GM11168 (cell line): ENCODE measurements around the gene SH2B3.

Source experiments
- in situ Hi-C: fragments of 300-500 bp; cut with MboI; formaldehyde crosslinking; loops from one replicate; pipeline ENCODE4 v1.12.0; 2022; ENCODE audit warnings: low sequenced_read_pairs; ENCODE audit not compliant: unreplicated experiment

The SH2B3 gene

DNA sequence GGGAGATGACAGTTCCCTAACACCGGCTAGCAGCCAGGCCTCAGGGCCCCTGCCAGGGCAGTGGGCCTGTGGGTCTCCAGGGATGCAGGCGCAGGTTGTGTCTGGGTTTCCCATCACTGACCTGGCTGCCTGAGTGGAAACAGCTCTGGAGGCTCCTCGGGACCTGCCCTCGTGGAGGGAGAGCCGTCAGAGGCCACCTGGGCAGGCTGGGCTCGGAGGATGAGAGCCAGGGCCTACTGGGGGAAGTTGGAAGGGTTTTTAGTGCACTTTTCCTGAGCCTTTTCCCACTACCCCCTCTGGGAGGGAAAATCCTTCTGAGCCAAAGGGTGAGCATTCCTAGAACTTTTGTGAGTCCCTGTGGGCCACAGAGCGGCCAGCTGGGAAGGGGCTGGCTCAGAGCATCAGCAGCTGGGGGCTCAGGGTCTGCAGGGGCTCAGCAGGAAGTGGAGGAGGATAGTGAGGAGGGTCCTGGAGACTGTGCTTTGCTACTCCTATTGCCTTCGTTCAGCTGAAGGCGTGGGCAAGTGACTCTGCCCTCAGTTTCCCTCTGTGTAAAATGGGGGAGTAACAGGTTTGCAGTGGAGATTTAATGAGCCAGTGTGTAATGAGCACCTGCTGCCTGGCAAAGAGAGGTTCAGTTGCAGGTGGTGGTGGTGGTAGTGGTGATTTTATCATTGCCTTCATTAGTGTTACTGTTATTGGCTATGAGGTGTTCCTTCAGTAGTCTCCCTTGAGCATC lies 1.8 kb downstream of the SH2B3 start:
- in situ Hi-C loops = loop anchor here (5.0 kb wide), 1 partner anchor 35 kb away; no protein-coding TSS in a partner anchor

DNA sequence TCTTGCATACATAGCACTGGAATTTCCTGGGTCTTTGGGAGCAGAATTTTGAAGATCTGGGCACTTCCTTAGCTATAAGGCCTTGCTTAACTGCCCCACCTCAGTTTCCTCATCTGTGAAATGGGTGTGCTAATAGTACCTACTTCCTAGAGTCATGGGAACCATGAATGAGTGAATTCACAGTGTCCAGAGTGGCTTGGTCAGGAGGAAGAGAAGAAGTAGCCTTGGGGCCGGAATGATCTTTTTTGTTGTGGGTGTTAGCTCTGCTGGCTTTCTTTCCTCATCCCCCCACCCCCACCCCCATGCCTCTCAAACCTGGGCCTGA lies 2.4 kb downstream of the SH2B3 start:
- in situ Hi-C loops = loop anchor here (5.0 kb wide), 1 partner anchor 34 kb away; no protein-coding TSS in a partner anchor

DNA sequence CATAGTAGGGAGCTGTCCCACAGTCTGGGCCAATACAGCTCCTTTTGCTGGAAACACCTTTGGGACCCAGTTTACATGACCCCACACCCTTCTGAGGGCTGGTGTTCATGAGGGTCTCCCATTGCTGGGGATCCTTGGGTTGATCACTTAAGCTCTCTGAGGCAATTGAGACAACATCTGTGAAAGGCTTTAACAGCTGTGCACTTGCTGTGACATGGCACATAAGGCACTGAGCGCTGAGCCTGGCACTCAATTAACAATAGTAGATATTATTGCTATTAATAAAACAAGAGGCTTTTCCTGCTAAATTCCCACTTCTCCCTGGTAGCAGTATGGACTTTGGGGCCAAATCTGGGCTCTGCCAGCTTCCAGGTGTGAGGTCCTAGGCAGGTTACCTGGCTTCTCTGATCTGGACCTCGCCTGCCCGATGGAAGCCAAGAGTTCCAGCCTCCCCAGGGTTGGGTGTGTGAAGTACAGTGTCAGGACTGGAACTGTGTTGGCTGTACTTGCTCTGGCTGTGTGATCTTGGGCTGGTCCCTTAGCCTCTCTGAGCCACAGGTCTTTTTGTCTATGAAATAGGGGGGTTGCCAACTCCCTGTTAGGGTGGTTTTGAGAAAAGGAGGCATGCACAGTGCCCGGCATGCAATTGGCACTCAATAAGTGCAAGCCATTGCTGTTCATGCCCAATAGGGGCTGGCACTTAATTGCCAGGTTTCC lies 3.1 kb downstream of the SH2B3 start:
- in situ Hi-C loops = loop anchor here (5.0 kb wide), 1 partner anchor 33 kb away; no protein-coding TSS in a partner anchor

DNA sequence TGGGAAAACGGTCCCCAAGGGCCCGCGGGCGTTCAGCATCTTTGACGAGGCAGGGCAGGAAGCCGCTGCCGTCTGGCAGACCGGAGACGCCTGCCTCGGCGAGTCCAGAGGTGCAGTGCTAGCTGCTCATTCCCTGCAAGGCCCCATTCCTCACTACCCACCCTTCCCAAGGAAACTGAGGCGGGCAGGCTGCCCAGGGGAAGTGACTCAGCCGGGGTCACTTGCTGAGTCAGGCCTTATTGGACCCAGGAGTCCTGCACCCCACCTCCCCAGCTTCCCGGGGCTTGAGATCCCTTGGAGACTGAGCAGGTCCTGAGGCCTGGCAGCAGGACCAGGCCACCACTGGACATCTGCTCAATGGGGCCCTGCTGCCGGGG lies 3.7 kb downstream of the SH2B3 start:
- in situ Hi-C loops = loop anchor here (5.0 kb wide), 1 partner anchor 33 kb away; no protein-coding TSS in a partner anchor

DNA sequence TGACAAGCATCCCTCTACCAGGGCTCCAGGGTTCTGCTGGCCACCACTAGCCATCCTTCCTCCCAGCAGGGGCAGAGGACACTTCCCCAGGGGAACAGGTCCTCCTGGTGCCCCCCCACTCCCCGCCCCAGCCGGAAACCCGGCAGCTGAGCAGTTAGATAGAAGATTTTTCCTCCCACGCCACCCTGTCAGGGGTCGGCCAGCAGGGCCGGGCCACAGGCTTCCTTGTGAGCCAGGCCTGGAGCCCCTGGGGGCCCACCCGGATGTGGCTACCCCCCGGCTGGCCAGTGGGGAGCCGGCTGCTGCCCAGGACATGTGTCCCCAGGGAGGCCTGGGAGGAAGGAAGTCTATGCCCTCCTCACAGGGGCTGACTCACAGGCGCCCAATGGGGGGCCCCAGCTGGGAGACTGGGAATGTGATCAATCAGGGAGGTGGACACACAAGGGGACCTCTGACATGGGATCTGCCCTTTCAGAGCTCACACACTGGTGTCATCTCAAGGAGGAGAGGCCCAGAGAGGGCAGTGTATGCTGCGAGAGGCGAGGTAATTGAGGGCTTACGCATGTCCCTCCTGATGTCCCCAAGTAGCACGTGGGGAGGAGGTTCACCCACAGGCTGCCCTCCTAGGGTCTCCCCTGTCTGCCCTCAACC lies 4.2 kb downstream of the SH2B3 start:
- in situ Hi-C loops = loop anchor here (5.0 kb wide), 1 partner anchor 32 kb away; no protein-coding TSS in a partner anchor

DNA sequence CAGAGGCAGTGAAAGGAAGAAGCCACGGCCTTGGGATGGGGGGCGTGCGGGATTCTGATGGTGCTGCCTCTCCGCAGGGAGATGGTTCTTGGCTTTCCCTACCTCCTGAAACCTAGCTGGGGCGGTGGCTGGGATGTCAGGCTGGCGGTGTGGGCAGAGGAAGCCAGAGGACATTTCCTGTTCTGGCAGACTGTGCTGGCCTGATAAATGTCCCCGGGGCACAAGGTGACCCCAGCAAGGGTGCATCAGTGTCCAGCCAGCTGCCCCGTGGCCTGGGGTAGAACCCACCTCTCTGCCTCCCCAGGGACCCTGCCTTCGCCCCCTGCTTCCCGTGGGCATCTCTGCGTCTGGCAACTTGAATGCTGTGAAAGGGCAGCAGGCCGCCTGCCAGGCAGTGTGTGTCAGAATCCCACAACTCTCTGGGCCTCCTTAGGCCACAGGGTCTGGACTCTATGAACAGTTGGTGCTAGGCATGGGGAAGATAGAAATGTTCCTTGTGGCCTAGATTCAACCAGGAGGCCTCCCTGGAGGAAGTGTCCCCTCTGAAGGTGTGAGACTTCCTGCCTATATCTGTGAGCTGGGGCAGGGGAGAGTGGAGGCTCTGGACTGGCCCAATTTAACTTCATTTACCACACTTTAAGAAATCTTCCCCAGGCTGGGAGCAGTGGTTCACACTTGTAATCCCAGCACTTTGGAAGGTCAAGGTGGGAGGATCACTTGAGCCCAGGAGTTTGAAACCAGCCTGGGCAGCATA lies 4.9 kb downstream of the SH2B3 start:
- in situ Hi-C loops = no loop called here

DNA sequence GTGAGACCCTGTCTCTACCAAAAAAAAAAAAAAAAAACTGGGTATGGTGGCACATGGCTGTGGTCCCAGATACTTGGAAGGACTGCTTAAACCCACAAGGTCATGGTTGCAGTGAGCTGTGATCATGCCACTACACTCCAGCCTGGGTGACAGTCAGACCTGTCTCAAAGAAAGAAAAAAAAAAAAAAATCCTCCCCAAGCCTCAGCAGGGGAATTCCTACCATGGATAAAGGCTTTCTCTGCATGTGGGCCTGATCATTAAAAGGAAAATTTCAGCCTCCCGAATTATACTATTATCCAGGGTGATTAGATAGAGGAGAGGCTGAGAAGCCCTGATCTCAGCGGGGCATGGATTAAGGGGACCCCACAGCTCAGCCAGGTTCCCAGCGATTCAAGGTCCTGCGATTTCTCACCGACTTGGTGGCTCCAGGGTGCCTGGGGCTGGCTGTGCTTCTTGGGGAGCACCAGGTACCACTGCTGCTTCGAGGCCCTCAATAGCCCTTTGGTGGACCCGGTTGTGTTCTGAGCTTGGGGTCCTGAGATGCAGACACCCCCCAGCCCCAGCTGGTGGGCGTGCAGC lies 5.6 kb downstream of the SH2B3 start:
- in situ Hi-C loops = no loop called here

DNA sequence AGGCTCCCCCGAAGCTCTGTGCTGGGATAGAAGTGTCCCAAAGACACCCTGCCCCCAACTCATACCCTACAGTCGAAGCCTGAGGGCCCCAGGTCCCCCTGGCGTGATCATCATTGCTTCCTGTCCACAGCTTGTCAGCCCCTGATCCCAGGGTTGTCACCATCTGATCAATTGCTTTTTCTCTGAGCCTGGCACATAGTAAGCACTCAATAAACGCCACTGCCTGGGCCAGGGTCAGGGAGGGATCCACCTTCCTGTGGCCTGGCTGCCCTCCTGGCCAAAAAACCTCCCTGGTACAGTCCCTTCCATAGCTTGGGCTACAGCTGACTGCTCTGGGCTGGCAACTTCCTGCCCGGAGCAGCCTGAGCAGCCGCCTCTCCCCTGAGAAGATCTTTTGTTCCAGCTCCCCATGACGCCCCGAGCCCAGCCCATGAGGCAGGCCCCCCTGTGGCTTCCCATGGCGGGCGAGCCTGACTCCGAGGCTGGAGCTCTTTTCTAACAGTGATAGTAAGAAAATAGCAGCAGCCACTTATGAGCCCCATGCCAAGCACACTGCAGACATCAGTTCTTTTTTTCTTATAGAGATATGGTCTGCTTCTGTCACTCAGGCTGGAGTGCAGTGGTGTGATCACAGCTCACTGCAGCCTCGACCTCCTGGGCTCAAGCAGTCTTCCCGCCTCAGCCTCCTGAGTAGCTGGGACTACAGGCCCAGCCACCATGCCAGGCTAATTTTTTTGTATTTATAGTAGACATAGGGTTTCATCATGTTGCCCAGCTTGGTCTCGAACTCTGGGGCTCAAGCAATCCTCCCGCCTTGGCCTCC lies 6.5 kb downstream of the SH2B3 start:
- in situ Hi-C loops = no loop called here

DNA sequence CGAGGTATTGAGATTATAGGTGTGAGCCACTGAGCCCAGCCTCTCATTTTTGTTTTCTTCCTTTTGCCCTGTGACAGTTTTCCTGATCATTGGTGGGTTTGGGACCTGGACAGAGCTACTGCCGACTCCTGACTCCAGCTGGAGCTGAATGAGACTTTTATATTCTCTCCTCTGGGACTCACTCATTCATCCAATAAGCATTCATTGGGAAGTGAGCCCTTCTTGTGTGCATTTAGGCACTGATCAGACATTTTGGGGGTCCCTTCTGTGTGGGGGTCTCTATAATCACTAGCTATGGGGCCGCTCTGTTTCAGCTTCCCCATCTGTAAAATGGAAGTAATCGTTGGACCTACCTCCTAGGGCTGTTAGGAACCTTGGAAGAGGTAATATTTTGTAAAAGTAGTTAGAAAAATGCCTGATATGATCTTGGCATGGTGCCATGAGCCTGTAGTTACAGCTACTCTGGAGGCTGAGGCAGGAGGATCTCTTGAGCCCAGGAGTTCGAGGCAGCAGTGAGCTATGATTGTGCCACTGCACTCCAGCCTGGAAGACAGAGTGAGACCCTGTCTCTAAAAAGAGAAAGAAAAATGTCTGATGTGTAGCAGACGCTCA lies 7.2 kb downstream of the SH2B3 start:
- in situ Hi-C loops = no loop called here

DNA sequence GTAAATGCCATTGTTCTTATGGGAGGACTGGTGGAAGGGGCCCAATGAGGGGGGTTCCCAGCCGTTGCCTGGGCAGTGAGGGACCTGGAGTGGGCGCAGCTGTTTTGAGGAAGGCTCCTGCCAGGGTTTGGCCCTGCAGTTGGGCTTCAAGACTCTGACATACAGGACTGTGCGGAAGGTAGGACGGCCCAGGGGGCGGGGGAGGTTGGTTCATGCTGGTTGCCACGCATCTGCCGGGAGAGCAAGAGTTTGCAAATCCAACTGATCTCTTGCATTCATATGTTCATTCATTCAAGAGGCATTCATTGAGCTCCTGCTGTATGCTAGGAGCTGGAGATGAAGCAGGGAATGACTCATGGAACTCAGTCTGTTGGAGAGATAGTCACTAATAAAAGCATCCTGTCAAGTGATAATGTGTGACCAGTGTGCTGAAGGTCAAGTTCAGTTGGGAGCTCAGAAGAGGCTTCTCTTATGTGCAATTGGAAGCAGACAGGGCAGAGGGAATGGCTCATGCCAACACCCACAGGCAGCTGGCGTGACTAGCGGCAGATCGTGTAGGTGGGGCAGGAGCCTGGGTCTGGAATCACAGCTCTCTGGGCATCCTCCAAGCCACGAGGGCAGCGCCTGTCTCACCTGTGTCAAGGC lies 7.8 kb downstream of the SH2B3 start:
- in situ Hi-C loops = no loop called here

DNA sequence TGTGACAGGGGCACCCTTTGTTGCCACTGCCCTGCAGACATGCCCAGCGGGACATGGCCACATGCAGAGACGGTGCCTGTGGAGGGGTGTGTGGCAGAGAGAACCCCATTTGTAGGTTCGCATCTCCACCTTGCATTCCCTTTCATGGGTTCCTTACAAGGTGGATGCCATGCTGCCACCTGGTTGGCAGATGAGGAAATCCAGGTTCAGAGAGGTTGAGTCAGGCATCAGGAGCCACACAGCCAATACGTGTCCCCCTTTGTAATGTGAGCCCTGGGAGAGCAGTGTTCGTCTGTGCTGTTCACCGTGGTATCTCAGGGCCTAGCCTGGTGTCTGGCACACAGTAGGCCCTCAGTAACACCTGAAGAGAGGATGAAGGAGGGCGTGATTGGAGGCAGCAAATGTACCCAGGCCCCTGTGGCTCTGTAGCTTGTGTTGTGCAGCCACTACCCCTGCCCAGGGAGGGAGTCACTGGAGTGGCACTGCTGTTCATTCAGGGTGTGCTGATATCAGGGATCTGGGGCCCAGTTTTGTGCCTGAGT lies 9.1 kb downstream of the SH2B3 start:
- in situ Hi-C loops = no loop called here

DNA sequence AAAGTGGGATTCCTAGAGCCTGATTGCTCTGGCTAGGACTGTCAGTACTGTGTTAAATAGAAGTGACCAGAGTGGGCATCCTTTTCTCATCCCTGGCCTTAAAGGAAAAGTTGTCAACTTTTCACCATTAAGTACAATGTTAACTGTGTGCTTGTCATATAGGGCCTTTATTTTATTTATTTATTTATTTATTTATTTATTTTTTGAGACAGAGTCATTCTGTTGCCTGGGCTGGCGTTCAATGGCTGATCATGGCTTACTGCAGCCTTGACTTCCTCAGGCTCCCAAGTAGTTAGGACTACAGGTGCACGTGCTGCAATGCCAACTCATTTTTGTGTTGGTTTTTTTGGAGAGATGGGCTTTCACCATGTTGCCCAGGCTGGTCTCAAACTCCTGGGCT lies 11.6 kb downstream of the SH2B3 start:
- in situ Hi-C loops = no loop called here

DNA sequence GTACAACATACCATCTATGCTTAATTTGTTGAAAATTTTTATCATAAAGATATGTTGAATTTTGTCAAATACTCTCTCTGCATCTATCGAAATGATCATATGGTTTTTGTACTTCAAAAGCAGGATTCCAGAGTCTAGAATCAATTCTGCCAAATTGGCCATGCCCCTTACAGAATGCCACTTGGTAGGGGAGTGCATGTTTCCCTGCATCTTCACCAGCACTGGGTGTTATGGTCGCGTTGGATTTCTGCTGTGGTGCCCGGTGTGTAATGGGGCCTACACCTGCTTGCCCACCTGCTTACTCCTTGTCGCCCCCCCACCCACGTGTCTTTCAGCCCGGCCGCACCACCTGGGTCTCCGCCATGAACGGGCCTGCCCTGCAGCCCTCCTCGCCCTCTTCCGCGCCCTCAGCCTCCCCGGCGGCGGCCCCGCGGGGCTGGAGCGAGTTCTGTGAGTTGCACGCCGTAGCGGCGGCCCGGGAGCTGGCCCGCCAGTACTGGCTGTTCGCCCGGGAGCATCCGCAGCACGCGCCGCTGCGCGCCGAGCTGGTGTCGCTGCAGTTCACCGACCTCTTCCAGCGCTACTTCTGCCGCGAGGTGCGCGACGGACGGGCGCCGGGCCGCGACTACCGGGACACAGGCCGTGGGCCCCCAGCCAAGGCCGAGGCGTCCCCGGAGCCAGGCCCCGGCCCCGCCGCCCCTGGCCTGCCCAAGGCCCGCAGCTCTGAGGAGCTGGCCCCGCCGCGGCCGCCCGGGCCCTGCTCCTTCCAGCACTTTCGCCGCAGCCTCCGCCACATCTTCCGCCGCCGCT lies 12.3 kb downstream of the SH2B3 start:
- in situ Hi-C loops = no loop called here

DNA sequence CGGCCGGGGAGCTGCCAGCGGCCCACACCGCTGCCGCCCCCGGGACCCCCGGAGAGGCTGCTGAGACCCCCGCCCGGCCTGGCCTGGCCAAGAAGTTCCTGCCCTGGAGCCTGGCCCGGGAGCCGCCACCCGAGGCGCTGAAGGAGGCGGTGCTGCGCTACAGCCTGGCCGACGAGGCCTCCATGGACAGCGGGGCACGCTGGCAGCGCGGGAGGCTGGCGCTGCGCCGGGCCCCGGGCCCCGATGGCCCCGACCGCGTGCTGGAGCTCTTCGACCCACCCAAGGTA lies 12.8 kb downstream of the SH2B3 start:
- in situ Hi-C loops = no loop called here

DNA sequence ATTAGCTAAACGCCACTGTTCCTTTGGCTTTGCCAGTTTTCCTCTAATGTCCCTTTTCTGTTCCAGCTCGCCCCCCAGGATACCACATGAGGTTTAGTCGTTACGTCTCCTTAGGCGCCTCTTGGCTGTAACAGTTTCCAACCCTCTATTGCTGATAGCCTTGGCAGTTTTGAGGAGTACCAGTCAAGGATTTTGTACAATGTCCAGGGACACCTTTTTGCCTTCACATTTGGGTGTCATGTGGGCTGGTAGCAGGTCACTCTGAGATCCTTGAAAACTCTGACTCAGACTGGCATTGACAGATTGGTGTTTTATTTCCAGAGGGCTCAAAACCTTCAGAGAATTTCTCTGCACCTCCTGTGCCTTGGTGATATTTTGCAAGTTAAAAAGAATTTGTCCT lies 14.1 kb downstream of the SH2B3 start:
- in situ Hi-C loops = no loop called here

DNA sequence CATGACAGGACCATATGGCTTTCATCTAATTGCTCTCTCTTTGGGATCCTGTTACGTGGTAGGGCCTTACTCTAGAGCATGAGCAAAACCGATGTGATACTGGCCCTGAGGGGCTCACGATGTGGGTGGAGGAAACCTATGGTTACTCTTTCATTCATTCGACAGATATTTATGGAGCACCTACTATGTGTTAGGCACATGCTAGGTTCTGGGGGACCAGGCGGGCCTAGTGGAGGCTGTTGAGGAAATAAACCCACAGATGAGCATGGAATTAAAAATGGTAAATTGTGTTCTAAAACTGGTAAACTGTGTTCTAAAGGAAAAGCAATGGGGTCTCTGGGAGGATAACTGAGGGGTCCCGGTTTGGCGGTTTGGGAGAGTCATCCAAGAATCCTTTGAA lies 14.8 kb downstream of the SH2B3 start:
- in situ Hi-C loops = no loop called here

DNA sequence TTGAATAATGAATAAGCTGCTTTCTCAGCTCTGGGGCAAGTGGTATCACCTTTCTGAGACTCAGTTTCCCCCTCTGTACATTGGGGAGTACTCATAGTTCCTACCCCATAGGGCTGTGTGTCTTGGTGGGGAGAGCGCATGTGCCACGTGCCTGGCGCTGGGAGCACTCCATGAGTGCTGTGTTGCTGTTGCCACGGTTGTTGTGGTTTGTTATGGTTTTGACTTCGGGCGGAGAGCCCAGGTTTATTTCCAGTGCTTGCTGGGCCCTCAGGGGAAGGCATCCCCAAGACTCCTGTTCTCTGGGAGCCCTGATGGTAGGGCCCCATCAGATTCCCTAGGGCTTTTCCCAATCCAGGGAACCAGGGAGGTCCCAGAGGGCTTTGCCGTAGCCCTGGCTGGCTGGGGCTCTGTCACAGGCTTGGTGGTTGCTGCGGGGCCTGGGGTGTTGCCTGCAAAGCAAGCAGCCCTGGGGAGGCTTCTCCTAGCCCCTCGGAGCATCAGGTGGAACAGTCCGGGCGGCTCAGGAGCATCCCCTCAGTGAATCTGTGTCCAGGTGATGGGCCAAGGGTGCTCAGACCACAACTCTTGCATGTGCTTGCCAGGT lies 18.6 kb downstream of the SH2B3 start:
- in situ Hi-C loops = no loop called here
